LHCN-M2 (cell line): ENCODE results near the gene EIF3A. TPM values are rescaled to one million over a fixed set of nuclear protein-coding genes. Genes with fewer than 3 reads are reported as not detected.
"Not testable (repeated sequence)": the region's sequence is repeated elsewhere in the genome, so short reads cannot be mapped to it uniquely, and the experiment has no call there.

Experiments
- DNase-seq: peaks from one replicate; pipeline ENCODE4 v3.0.0-alpha.2; 2012; ENCODE audit warnings: low read depth
- polyA plus RNA-seq: library from polyadenylated mRNA; unstranded; fragments of >200 nt; gene quantifications from one replicate; pipeline ENCODE4 v1.2.1, GENCODE V29; 2012; ENCODE audit warnings: missing spikeins
- total RNA-seq: library from RNA; depleted of rRNA; stranded (reverse); fragments of >200 nt; gene quantifications from 2 replicates; pipeline ENCODE4 v1.2.3, GENCODE V29; 2014; rRNA removed

EIF3A gene
- total RNA-seq, result 116 and 140 TPM in 2 replicates
- 78.2 TPM for polyA plus RNA-seq

- DNase-seq, result peak; percentile 89
Measured at GRCh38 chr10:119080521-119081259, at the start of gene EIF3A. Gene EIF3A (minus strand): TSS chr10:119080817. CDS start chr10:119080676, 141 bp downstream.

- no peak for DNase-seq
Measured at GRCh38 chr10:119129721-119130120, 49.1 kb upstream of the EIF3A start.

GRCh38 chr10:119125942-119126341, 45.3 kb upstream of the EIF3A start:
- no peak for DNase-seq

GRCh38 chr10:119120875-119121274, 40.3 kb upstream of the EIF3A start:
- no peak for DNase-seq

GRCh38 chr10:119120413-119120867, 39.8 kb upstream of the EIF3A start:
- peak; percentile 29 for DNase-seq

- DNase-seq, result no peak
Measured at GRCh38 chr10:119119400-119119799, 38.8 kb upstream of the EIF3A start.

GRCh38 chr10:119118231-119118630, 37.6 kb upstream of the EIF3A start:
- no peak for DNase-seq

GRCh38 chr10:119116326-119116951, 35.8 kb upstream of the EIF3A start:
- DNase-seq, result no peak

- no peak for DNase-seq
Measured at GRCh38 chr10:119115926-119116325, 35.3 kb upstream of the EIF3A start.

- peak; percentile 50 for DNase-seq
Measured at GRCh38 chr10:119113751-119114732, 33.4 kb upstream of the EIF3A start.

GRCh38 chr10:119112056-119112455, 31.4 kb upstream of the EIF3A start:
- no peak for DNase-seq

GRCh38 chr10:119107771-119108170, 27.2 kb upstream of the EIF3A start:
- DNase-seq, result not testable (repeated sequence)

GRCh38 chr10:119107106-119107505, 26.5 kb upstream of the EIF3A start:
- not testable (repeated sequence) for DNase-seq

- not testable (repeated sequence) for DNase-seq
Measured at GRCh38 chr10:119105899-119106298, 25.3 kb upstream of the EIF3A start.

GRCh38 chr10:119105155-119105554, 24.5 kb upstream of the EIF3A start:
- DNase-seq, result no peak

GRCh38 chr10:119104654-119105015, 24.0 kb upstream of the EIF3A start:
- peak; percentile 13 for DNase-seq

GRCh38 chr10:119103903-119104653, 23.5 kb upstream of the EIF3A start, which contains the start of gene DENND10:
Gene DENND10 (plus strand): TSS chr10:119104113. CDS start chr10:119104143, 30 bp downstream.
- peak; percentile 60 for DNase-seq

GRCh38 chr10:119103241-119103902, 22.8 kb upstream of the EIF3A start:
- DNase-seq, result no peak

GRCh38 chr10:119101366-119102098, 20.9 kb upstream of the EIF3A start:
- no peak for DNase-seq
